Measurements from ENCODE around the gene TMEM170A.

- no peak for TF ChIP-seq CTCF (IDR thresholded peaks at IDR 0.05; ENCODE audit: low read length)
- no peak for TF ChIP-seq EZH2 (IDR thresholded peaks at IDR 0.05; ENCODE audit: borderline replicate concordance, low read length)
These were observed 19.2 kb downstream of the TMEM170A start for GRCh38 chr16:75445298-75445697.

All from OCI-LY1 (cell line).